ENCODE measurements around the gene SNCB. TPM values are rescaled to one million over a fixed set of nuclear protein-coding genes. Genes with fewer than 3 reads are reported as not detected.

SNCB gene
- total and polyA plus RNA-seq, 2 of the 8 experiments (the other 6 are each of a cell fraction or from before 2014, with no cell fraction given) = 4.2 to 5.9 TPM

DNA sequence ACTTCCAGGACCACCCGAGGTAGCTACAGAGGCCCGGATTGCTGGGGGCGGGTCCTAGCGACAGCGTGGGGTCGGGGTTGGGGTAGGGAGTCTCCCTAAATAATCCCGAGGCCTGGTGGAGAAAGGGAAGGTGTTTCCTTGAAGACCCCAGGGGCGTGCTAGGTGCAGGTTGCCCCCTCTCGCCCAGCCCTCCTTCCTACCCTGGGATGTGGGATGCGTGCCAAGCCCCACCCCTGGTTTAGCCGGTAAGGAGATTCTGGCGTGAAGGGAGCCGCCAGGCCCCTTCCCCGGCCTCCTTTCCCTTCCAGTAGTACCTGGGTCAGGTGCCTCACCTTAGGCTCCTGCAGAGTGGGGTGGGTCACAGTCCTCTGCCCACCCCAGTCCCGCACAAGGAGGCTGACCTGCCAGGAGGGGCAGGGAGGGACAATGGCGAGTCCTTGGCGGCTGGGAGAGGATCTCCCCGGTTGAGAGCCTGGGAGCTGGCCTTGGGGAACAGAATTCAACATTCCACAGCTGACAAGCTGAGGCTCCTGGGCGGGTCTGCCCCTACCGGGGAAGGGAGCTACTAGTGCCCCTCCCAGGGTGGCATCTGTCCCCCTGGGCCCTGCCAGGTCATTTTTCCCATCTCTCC is 17.6 kb upstream of the SNCB start:
- H3K9me3 ChIP-seq (ENCODE audit: insufficient read depth in 2 of 2, low read depth in 1 of 2, low read length in 1 of 2) = no peaks in the 10 kb centered on the region
- H2BK5ac ChIP-seq (ENCODE audit: low read depth, low read length) = peak overlapping the region; percentile 71; the same call in 1 of the 2 replicates
- peaks cover 7% of the 10 kb centered on the region; the same call in 1 of the 2 replicates for H3K23me2 ChIP-seq (ENCODE audit: low read depth, low read length)
- FAIRE-seq = no peak
- no peak overlapping the region for H4K5ac ChIP-seq (ENCODE audit: insufficient read length, low read depth, low read length)
- no peak overlapping the region for H2BK12ac ChIP-seq (ENCODE audit: low read depth, low read length)
- peak in 1 of 2 experiments; percentile 65 for DNase-seq (ENCODE audit: low read depth in 1 of 2, low spot score in 2 of 2)
- no peak overlapping the region for H2BK15ac ChIP-seq (ENCODE audit: low read length)
- H3K23ac ChIP-seq (ENCODE audit: insufficient read length) = no peak overlapping the region
- peaks cover 3 to 7% of the 10 kb centered on the region in 2 experiments for H4K20me1 ChIP-seq (replicated peaks in 1 of 2; ENCODE audit: control insufficient read depth in 1 of 2, insufficient read depth in 2 of 2, low read length in 2 of 2)
- H2BK120ac ChIP-seq (replicated peaks; ENCODE audit: low read depth, low read length) = no peak overlapping the region
- H3K18ac ChIP-seq (ENCODE audit: extremely low read depth, low read length) = peak overlapping the region; percentile 87; the same call in 1 of the 2 replicates
- peaks cover 0 to 22% of the 10 kb centered on the region in 2 experiments; a peak in 1 of 4 replicates for H3K79me2 ChIP-seq (ENCODE audit: control insufficient read depth in 1 of 2, insufficient read depth in 2 of 2, low read length in 2 of 2)
- H3K14ac ChIP-seq (ENCODE audit: insufficient read length) = no peak overlapping the region
- H4K8ac ChIP-seq (ENCODE audit: extremely low read depth, insufficient read depth, low read length) = peak overlapping the region; percentile 71; the same call in 1 of the 2 replicates
- H3K4ac ChIP-seq (replicated peaks; ENCODE audit: insufficient read length, low read depth, low read length) = no peak overlapping the region
- peaks cover 0 to 42% (median 25%) of the 10 kb centered on the region in 4 experiments; a peak in 6 of 7 replicates for H3K4me1 ChIP-seq (replicated peaks in 1 of 4; ENCODE audit: control insufficient read depth in 3 of 4, insufficient read depth in 4 of 4, low read length in 3 of 4)
- peaks cover 16% of the 10 kb centered on the region for H3K79me1 ChIP-seq (ENCODE audit: low read depth, low read length)
- H3K4me3 ChIP-seq (ENCODE audit: extremely low read depth in 1 of 4, insufficient read depth in 2 of 4, low read depth in 3 of 4, low read length in 4 of 4) = peak overlapping the region; percentile 59 to 95 (median 75)
- 0 out of 2 replicates have a peak overlapping the region, but pooled peaks have one; percentile 77 for H2AK5ac ChIP-seq (ENCODE audit: low read depth, low read length)
- no peak overlapping the region for H2AFZ ChIP-seq (ENCODE audit: low read length)
- ChIA-PET CTCF (ENCODE audit: partially characterized antibody) (interaction anchor here (1.0 to 2.6 kb wide), 6 partner anchors 10 to 930 kb away, joined by 3 to 12 read pairs (median 4); no protein-coding TSS in a partner anchor), POLR2A (ENCODE audit: partially characterized antibody) (interaction anchor here (0.6 to 2.5 kb wide), 11 partner anchors 9 to 185 kb away, joined by 3 to 15 read pairs (median 3); partner anchors contain the start of genes EIF4E1B, RNF44 and SNCB)
- H3K56ac ChIP-seq (replicated peaks; ENCODE audit: insufficient read length, low read depth, low read length) = no peak overlapping the region
- H3K9ac ChIP-seq (replicated peaks in 1 of 4; ENCODE audit: extremely low read depth in 1 of 4, low read depth in 3 of 4, low read length in 3 of 4) = peak overlapping the region in 3 of 4 experiments; percentile 34 to 46 (median 43); a peak in 3 of 7 replicates
- 0 out of 8 replicates have a peak, but pooled peaks cover 0 to 3% (median 0%) of the 10 kb centered on the region in 4 experiments for H3K36me3 ChIP-seq (ENCODE audit: control insufficient read depth in 2 of 4, insufficient read depth in 4 of 4, low read length in 3 of 4)
- H3K27ac ChIP-seq (ENCODE audit: low read depth, low read length) = no peak overlapping the region; the same call in 1 of the 2 replicates
- H3K27me3 ChIP-seq (replicated peaks in 1 of 4; ENCODE audit: control insufficient read depth in 3 of 4, extremely low read depth in 1 of 4, insufficient read depth in 3 of 4, low read length in 3 of 4) = no peaks in the 10 kb centered on the region; a peak in 1 of 7 replicates
- H2BK20ac ChIP-seq (ENCODE audit: low read length) = no peak overlapping the region
- peak overlapping the region; percentile 69 to 93 for H3K4me2 ChIP-seq (ENCODE audit: insufficient read depth in 1 of 2, low read depth in 2 of 2, low read length in 2 of 2)
- H4K91ac ChIP-seq (replicated peaks; ENCODE audit: insufficient read length, low read length) = no peak overlapping the region
- TF ChIP-seq CTBP2 (IDR thresholded peaks at IDR 0.05; ENCODE audit: borderline replicate concordance, insufficient read depth, insufficient read length, low read length) = no peak
- TF ChIP-seq RBBP5 (IDR thresholded peaks at IDR 0.05; ENCODE audit: borderline replicate concordance, low read depth, low read length) = 0 out of 2 replicates have a peak, but pooled peaks have one; percentile 3
- TF ChIP-seq SIX5 (IDR thresholded peaks at IDR 0.05; ENCODE audit: low read depth, low read length) = no peak
- 0 out of 2 replicates have a peak, but pooled peaks have one; percentile 10 for TF ChIP-seq TEAD4 (IDR thresholded peaks at IDR 0.05; ENCODE audit: low read depth, low read length)
- peak; percentile 30 for TF ChIP-seq KDM4A (IDR thresholded peaks at IDR 0.05; ENCODE audit: low read depth, low read length, severe bottlenecking)
- 23% methylated on average over 15 of the region's 20 CpGs; no CpG with 5 or more reads in 1 of the 2 experiments for WGBS, 2 experiments (ENCODE audit: extremely low coverage in 1 of 2, insufficient coverage in 1 of 2, insufficient read length in 1 of 2, insufficient replicate concordance in 2 of 2, low coverage in 1 of 2, low lambda C conversion rate in 2 of 2, missing lambda C conversion rate in 1 of 2)
